ENCODE measurements around the gene CDH1.

CDH1 gene

GRCh38 chr16:68731637-68732036, 5.5 kb upstream of the CDH1 start:
- no peak for DNase-seq (ENCODE audit: insufficient read length, low spot score)
- FAIRE-seq, result no peak

GRCh38 chr16:68732042-68732680, 4.9 kb upstream of the CDH1 start:
- FAIRE-seq (no peak), DNase-seq (ENCODE audit: insufficient read length, low spot score) (no peak)

- FAIRE-seq, result no peak
- DNase-seq (ENCODE audit: insufficient read length, low spot score), result no peak
These were observed 4.2 kb upstream of the CDH1 start for GRCh38 chr16:68732741-68733399.

GRCh38 chr16:68733570-68733969, 3.5 kb upstream of the CDH1 start:
- DNase-seq (ENCODE audit: insufficient read length, low spot score), result no peak
- FAIRE-seq, result no peak

- FAIRE-seq, result no peak
These were observed 2.3 kb upstream of the CDH1 start for GRCh38 chr16:68734782-68735181.

DNA sequence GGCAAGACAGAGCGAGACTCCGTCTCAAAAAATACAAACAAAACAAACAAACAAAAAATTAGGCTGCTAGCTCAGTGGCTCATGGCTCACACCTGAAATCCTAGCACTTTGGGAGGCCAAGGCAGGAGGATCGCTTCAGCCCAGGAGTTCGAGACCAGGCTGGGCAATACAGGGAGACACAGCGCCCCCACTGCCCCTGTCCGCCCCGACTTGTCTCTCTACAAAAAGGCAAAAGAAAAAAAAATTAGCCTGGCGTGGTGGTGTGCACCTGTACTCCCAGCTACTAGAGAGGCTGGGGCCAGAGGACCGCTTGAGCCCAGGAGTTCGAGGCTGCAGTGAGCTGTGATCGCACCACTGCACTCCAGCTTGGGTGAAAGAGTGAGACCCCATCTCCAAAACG, 531 bp upstream of the CDH1 start:
- DNase-seq (ENCODE audit: insufficient read length, low spot score), result no peak
- no peak for FAIRE-seq

More at GRCh38 chr16:68734782-68735181, 2.3 kb upstream of the CDH1 start:
- DNase-seq (ENCODE audit: insufficient read length, low spot score), result no peak

DNA sequence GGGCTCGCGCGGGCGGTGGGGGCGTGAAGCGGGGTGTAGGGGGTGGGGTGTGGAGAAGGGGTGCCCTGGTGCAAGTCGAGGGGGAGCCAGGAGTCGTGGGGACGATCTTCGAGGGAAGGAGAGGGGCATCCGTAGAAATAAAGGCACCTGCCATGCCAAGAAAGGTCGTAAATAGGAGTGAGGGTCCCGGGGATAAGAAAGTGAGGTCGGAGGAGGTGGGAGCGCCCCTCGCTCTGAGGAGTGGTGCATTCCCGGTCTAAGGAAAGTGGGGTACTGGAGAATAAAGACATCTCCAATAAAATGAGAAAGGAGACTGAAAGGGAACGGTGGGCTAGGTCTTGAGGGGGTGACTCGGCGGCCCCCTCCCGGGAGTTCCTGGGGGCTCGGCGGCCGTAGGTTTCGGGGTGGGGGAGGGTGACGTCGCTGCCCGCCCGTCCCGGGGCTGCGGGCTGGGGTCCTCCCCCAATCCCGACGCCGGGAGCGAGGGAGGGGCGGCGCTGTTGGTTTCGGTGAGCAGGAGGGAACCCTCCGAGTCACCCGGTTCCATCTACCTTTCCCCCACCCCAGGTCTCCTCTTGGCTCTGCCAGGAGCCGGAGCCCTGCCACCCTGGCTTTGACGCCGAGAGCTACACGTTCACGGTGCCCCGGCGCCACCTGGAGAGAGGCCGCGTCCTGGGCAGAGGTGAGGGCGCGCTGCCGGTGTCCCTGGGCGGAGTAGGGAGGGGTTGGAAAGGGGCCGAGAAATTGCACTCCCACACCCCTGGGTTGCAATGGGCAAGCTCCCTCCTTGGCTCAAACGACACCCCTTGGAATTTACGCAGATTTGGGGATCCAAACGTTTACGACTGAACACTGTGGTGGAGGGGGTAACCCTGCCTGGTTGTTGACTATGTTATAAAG, 888 bp downstream of the CDH1 start:
- FAIRE-seq (no peak), DNase-seq (ENCODE audit: insufficient read length, low spot score) (no peak)

DNA sequence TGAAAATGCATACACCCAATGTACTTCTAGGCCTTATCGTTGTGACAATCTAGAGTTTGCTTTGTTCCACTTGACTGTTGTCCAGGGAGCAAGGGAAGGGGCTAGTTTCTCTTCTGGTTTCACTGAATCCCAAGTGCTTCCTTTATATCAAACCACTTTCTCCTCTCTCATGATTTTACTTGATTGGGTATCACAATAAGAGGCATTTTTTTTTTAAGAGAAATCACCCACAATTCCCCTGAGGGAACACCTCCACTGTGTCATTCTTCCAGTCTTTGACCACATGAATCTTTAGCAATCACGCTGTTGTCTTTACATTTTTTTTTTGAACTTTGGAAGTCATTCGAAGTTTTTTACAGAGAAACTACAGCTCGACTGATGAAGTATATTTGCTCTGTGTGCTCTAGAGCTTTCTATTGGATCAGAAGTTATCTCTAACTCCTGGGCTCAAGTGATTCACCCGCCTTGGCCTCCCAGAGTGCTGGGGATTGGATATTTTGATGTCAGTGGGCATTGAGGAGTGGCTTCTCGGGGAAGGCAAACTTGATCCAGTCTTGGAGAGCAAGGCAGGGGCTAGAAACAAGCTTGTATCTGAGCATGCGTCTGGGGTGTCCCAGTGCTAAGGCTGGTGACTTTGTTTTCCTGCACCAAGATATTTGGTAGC, 3.0 kb downstream of the CDH1 start:
- no peak for DNase-seq (ENCODE audit: insufficient read length, low spot score)
- FAIRE-seq, result no peak

DNA sequence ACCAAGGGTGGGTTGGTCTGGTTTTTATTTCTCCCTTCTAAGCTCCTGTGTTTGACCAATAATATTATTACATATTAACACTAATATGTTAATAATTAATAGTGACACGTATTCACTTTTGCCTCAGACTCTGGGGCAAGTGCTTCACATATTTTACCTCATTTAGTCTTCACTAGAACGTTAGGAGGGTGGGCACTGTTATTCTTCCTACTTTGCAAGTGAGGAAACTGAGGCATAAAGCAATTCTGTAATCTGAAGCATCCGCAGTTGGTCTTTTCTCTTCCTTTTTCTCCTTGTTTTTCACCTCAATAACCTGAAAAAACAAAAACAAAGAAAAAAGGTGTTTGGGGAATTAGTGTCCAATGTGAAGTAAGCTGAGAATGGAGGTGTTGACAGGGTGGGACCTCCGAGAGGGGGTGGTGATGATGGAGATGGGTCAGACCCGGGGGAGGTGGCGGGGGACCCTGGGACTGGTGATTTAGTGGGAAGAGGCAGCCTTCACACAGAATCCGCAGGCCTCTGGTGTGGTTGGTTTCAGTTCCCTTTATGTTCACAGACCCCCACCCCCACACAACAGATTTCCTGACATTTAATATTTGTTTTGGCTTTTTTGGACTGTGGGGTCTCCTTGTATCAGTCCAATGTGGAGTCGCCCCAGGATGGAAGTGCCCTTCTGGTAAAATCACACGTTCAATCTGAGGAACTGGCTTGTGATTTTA, 3.7 kb downstream of the CDH1 start:
- FAIRE-seq (peak; percentile 57), DNase-seq (ENCODE audit: insufficient read length, low spot score) (no peak)

DNA sequence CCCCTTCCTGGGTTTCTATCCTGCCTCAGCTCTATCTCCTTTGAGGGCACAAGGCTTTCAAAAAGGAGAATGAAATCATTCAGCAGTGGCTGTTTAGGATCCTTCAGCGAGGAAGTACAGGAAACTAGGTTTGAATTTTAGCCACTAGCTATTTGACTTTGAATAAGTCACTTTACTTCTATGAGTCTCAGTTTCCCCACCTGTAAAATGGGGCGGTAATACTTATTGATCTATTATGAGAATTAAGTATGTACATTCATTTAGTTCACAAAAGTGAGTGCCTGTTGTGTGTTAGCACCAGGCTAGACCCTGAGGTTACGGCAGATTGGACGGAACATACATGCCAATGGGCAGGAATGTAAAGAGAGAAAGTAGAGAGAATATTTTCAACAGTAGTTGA, 6.6 kb downstream of the CDH1 start:
- FAIRE-seq, result no peak

DNA sequence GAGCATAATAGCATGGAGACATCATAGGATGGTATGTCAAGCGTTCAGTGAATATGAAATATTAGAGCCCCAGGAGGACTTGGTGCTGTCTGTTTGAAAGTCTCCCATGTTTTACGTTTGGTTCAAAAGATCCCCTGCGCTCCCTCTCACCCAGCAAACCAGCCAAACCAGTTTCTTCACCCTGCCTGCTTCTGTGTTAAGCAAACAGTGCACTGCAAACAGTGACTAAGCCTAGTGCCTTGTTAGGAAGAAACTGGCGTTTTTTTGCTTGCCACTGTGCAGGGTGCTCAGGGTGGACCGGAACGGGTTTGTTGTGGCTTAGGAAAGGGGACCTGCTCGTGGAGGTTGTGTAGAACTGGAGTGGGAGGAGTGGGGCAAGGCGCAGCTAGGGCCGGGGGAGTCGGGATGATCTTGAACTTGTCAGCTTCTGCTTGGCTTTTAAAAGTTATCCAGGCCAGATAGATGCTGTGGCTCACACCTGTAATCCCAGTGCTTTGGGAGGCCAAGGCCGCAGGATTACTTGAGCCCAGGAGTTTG, 7.7 kb downstream of the CDH1 start:
- DNase-seq (ENCODE audit: insufficient read length, low spot score) (no peak), FAIRE-seq (no peak)

More for the DNA sequence above, 6.6 kb downstream of the CDH1 start:
- no peak for DNase-seq (ENCODE audit: insufficient read length, low spot score)

DNA sequence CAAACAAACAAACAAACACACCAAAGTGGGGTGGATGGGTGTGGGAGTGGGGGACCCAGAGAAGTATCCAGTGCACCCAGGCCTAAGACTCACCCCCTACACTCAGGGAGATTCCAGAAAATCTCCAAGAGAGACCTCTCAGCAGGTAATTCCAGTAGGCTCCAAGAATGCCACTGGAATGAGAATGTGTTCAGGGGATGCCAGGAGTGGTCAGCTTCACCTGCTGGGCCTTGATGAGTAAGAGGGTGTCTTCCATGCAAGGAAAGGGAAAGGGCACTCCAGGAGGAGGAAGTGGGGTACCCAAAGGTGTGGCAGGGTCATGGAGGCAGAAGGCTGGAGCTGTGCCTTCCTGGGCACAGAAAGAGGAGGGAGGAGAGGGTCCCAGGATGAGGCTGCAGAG, 9.9 kb downstream of the CDH1 start:
- FAIRE-seq (no peak), DNase-seq (ENCODE audit: insufficient read length, low spot score) (no peak)

DNA sequence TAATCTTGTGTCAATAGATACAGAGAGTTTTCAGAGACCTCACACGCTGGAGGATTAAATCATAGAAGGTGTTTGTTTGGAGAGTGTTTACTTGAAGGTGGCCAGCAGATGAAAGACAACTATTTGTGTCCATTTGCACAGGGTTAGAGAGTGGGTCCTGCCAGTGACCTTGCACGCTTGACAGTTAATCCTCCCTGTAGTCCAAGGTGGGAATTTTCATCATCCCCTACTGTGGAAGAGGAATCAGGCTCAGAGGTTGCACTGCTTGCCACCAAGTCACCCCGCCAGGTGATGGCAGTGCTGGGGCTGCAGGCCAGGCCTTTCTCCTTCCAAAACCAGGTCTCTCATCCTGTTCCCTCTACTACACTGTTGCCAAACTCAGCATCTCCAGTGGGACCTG, 12.3 kb downstream of the CDH1 start:
- no peak for FAIRE-seq
- DNase-seq (ENCODE audit: insufficient read length, low spot score), result no peak

- FAIRE-seq, result no peak
- DNase-seq (ENCODE audit: insufficient read length, low spot score), result no peak
These were observed 13.2 kb downstream of the CDH1 start for GRCh38 chr16:68750193-68750695.

DNA sequence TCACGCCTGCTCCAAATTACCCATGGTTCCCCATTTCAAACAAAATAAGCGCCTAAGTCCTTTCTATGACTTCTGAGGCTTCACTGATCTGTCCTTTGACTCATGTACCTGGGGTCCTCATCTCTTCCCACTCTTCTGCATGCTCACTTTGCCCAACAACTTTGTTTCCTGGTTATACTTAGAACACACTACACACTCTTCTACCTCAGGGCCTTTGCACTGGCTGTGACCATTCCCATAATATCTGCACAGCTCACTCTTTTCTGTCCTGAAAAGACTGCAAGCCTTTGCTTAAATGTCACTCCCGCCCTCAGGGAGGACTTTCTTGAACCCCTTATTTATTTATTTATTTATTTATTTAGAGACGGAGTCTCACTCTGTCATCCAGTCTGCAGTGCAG, 14.1 kb downstream of the CDH1 start:
- FAIRE-seq, result no peak
- DNase-seq (ENCODE audit: insufficient read length, low spot score), result no peak

DNA sequence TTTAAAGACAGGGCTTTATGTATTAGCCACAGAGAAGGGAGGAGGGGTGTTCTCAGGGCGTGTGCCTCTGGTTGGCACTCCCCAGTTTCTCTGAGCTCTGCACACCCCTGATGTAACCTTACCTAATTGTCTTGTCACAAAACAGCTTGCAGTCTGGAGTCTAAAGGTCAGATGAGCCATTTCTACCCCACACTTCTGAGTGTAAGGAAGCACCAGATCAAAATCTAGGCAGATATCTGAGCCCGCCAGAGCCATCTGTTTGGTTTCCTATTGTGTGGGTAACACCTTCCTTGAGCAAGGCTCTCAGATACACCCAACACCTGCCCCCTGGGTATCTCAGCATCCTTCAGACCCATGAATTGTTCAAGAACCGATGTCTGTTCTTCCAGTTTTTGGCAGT, 15.5 kb downstream of the CDH1 start:
- no peak for DNase-seq (ENCODE audit: insufficient read length, low spot score)
- FAIRE-seq, result no peak

GRCh38 chr16:68754084-68754792, 17.1 kb downstream of the CDH1 start:
- FAIRE-seq, result no peak
- no peak for DNase-seq (ENCODE audit: insufficient read length, low spot score)

GRCh38 chr16:68756239-68756915, 19.3 kb downstream of the CDH1 start:
- DNase-seq (ENCODE audit: insufficient read length, low spot score), result no peak
- FAIRE-seq, result peak; percentile 87

DNA sequence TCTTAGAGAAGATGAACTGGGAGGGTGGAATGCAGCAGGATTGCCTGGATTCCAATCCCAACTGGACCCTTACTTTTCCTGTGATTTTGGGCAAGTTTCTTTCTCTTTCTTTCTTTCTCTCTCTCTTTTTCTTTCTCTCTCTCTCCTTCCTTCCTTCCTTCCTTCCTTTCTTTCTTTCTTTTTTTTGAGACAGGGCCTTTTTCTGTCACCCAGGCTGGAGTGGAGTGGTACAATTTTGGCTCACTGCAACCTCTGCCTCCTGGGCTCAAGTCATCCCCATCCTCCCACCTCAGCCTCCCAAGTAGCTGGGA, 20.5 kb downstream of the CDH1 start:
- DNase-seq (ENCODE audit: insufficient read length, low spot score), result no peak
- no peak for FAIRE-seq

All from GM19239 (cell line).